Measurements from ENCODE around the gene ODAD3. TPM values are rescaled to one million over a fixed set of nuclear protein-coding genes. Genes with fewer than 3 reads are reported as not detected.

Gene ODAD3
- total and polyA plus RNA-seq, 2 of the 13 experiments (the other 11 are each of a cell fraction or from before 2014, with no cell fraction given): 0.04 to 0.08 TPM

DNA sequence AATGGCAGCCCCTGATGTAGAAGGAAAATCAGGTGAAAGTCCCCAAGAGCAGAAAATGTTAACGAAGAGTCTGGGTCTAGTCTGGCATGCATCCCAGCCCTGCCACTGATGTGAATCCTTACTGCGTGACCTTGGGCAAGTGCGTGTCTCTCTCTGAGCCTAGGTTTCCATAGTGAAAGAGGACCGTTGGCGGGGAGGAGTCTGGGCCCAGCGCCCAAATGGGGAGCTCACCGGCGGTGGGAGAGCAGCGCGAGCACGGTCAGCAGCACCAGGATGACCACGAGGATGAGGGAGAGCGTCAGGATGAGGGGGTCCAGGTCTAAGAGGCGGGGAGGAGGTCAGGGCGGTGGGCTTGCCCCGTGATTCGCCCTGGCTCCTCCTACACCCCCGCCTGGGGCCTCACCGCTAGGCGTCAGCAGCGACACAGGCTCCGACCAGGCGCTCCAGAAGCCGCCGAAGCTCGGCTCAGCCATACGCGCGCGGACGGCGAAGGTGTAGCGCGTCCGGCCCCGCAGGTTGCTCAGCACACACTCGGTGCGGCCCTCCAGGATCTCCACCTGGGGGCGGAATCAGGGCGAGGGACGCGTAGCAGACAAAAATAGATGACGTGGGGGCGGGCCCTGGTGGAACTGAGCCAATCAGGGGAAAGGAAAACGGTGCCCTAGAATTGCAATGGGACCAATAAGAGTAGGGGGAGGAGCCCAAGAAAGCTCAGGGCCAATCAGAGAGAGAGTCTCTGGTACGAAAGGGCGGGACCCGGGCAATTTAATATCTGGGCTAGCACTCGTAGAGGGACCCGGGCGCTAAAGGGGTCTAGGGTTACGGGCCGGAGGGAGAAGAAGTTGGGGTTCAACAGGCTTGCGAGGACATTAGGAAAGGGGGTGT is 54.0 kb downstream of the ODAD3 start (continued):
- TF ChIP-seq, protein P1, sequence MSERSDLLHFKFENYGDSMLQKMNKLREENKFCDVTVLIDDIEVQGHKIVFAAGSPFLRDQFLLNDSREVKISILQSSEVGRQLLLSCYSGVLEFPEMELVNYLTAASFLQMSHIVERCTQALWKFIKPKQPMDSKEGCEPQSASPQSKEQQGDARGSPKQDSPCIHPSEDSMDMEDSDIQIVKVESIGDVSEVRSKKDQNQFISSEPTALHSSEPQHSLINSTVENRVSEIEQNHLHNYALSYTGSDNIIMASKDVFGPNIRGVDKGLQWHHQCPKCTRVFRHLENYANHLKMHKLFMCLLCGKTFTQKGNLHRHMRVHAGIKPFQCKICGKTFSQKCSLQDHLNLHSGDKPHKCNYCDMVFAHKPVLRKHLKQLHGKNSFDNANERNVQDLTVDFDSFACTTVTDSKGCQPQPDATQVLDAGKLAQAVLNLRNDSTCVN (CRISPR knock-in tag; IDR thresholded peaks at IDR 0.05; ENCODE audit: borderline replicate concordance): peak; percentile 70; the same call in 1 of the 2 replicates
- TF ChIP-seq ZNF530 (CRISPR knock-in tag; IDR thresholded peaks at IDR 0.05; ENCODE audit: low read depth): no peak
- peak; percentile 58; the same call in 1 of the 2 replicates for TF ChIP-seq KLF9 (CRISPR knock-in tag; IDR thresholded peaks at IDR 0.05; ENCODE audit: low read depth)
- TF ChIP-seq, protein P2, sequence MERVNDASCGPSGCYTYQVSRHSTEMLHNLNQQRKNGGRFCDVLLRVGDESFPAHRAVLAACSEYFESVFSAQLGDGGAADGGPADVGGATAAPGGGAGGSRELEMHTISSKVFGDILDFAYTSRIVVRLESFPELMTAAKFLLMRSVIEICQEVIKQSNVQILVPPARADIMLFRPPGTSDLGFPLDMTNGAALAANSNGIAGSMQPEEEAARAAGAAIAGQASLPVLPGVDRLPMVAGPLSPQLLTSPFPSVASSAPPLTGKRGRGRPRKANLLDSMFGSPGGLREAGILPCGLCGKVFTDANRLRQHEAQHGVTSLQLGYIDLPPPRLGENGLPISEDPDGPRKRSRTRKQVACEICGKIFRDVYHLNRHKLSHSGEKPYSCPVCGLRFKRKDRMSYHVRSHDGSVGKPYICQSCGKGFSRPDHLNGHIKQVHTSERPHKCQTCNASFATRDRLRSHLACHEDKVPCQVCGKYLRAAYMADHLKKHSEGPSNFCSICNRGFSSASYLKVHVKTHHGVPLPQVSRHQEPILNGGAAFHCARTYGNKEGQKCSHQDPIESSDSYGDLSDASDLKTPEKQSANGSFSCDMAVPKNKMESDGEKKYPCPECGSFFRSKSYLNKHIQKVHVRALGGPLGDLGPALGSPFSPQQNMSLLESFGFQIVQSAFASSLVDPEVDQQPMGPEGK (CRISPR knock-in tag; IDR thresholded peaks at IDR 0.05): no peak; the same call in 1 of the 2 replicates
- no peak for TF ChIP-seq CCAR2 (optimal IDR thresholded peaks at IDR 0.05; ENCODE audit: low read depth, low read length)
- TF ChIP-seq MYNN (CRISPR knock-in tag; IDR thresholded peaks at IDR 0.05; ENCODE audit: low read depth): no peak
- peak; percentile 47; the same call in 1 of the 2 replicates for TF ChIP-seq MEIS1 (CRISPR knock-in tag; IDR thresholded peaks at IDR 0.05; ENCODE audit: borderline replicate concordance)
- no peak; a peak in 1 of 4 replicates for TF ChIP-seq EP300 (IDR thresholded peaks at IDR 0.05; ENCODE audit: low read depth in 2 of 2, low read length in 2 of 2)
- no peak for TF ChIP-seq EP300 (CRISPR knock-in tag; IDR thresholded peaks at IDR 0.05; ENCODE audit: borderline replicate concordance)
- no peak; the same call in 1 of the 2 replicates for TF ChIP-seq ZNF546 (CRISPR knock-in tag; conservative IDR thresholded peaks at IDR 0.05)
- no peak for TF ChIP-seq ZNF674 (CRISPR knock-in tag; IDR thresholded peaks at IDR 0.05; ENCODE audit: low read depth)
- TF ChIP-seq RCOR2 (CRISPR knock-in tag; IDR thresholded peaks at IDR 0.05): no peak
- TF ChIP-seq ZNF232 (CRISPR knock-in tag; IDR thresholded peaks at IDR 0.05; ENCODE audit: borderline replicate concordance): no peak
- TF ChIP-seq, protein P3, sequence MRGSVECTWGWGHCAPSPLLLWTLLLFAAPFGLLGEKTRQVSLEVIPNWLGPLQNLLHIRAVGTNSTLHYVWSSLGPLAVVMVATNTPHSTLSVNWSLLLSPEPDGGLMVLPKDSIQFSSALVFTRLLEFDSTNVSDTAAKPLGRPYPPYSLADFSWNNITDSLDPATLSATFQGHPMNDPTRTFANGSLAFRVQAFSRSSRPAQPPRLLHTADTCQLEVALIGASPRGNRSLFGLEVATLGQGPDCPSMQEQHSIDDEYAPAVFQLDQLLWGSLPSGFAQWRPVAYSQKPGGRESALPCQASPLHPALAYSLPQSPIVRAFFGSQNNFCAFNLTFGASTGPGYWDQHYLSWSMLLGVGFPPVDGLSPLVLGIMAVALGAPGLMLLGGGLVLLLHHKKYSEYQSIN (CRISPR knock-in tag; IDR thresholded peaks at IDR 0.05; ENCODE audit: borderline replicate concordance): no peak
- TF ChIP-seq, protein P4, sequence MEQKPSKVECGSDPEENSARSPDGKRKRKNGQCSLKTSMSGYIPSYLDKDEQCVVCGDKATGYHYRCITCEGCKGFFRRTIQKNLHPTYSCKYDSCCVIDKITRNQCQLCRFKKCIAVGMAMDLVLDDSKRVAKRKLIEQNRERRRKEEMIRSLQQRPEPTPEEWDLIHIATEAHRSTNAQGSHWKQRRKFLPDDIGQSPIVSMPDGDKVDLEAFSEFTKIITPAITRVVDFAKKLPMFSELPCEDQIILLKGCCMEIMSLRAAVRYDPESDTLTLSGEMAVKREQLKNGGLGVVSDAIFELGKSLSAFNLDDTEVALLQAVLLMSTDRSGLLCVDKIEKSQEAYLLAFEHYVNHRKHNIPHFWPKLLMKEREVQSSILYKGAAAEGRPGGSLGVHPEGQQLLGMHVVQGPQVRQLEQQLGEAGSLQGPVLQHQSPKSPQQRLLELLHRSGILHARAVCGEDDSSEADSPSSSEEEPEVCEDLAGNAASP (CRISPR knock-in tag; IDR thresholded peaks at IDR 0.05; ENCODE audit: borderline replicate concordance): peak; percentile 63
- peak; percentile 63; the same call in 1 of the 2 replicates for TF ChIP-seq ZNF547 (CRISPR knock-in tag; IDR thresholded peaks at IDR 0.05)
- TF ChIP-seq NR2C2 (CRISPR knock-in tag; IDR thresholded peaks at IDR 0.05; ENCODE audit: borderline replicate concordance): peak; percentile 38; the same call in 1 of the 2 replicates
- no peak for TF ChIP-seq ZNF83 (CRISPR knock-in tag; IDR thresholded peaks at IDR 0.05; ENCODE audit: borderline replicate concordance)
- TF ChIP-seq ZNF792 (CRISPR knock-in tag; IDR thresholded peaks at IDR 0.05): peak; percentile 56
- no peak; the same call in 1 of the 2 replicates for TF ChIP-seq KDM3A (CRISPR knock-in tag; IDR thresholded peaks at IDR 0.05; ENCODE audit: low read depth)
- TF ChIP-seq CREB1 (IDR thresholded peaks at IDR 0.05): peak; percentile 89
- TF ChIP-seq CREB1 (CRISPR knock-in tag; IDR thresholded peaks at IDR 0.05): peak; percentile 92
